ENCODE data around the gene RPS19BP1.

- no peak for TF ChIP-seq CTCF (IDR thresholded peaks at IDR 0.05)
- no peak for TF ChIP-seq EZH2 (IDR thresholded peaks at IDR 0.05; ENCODE audit: borderline replicate concordance, insufficient read depth, low read depth, low read length, poor library complexity, severe bottlenecking)
Measured at GRCh38 chr22:39479254-39479653, 53.3 kb downstream of the RPS19BP1 start.

Measured in B cell (primary cell).